Fibroblast of skin of left quadriceps (primary cell): ENCODE results near the gene CD300E.
"Not testable (repeated sequence)": the region's sequence is repeated elsewhere in the genome, so short reads cannot be mapped to it uniquely, and the experiment has no call there.

Experiments
- DNase-seq, 2 experiments: peaks; one replicate each; pipeline ENCODE4 v3.0.0-alpha.2; 2013; ENCODE audit warnings: low read depth in 2 of 2

Gene CD300E

GRCh38 chr17:74599023-74599399 lies 24.5 kb downstream of the CD300E start:
- no peak for DNase-seq

- DNase-seq: no peak
Measured at GRCh38 chr17:74598346-74599022, 25.1 kb downstream of the CD300E start.

DNA sequence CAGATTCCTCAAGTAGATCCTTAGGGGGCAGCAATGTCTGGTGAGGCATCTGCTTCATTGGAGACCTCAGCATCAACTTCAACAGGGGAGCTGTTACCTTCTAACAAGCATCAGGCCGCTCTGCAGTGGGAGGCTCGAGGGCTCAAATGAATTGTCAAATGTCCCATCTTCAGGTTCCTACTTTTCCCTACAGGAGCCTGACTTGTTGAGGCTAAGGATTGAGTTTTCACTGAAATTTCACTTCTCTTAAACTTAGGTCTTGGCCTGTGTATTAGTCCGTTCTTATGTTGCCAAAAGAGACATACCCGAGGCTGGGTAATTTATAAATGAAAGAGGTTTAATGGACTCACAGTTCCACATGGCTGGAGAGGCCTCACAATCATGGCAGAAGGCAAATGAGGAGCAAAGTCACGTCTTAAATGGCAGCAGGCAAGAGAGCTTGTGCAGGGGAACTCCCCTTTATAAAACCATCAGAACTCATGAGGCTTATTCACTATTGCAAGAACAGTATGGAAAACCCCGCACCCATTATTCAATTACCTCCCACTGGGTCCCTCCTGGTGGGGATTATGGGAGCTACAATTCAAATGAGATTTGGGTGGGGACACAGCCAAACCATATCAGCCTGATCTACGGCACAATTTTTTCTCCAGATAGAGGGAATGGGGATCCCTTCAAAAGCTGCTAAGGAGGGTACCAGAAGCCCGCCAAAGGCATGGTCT lies 26.3 kb downstream of the CD300E start:
- no peak for DNase-seq

DNA sequence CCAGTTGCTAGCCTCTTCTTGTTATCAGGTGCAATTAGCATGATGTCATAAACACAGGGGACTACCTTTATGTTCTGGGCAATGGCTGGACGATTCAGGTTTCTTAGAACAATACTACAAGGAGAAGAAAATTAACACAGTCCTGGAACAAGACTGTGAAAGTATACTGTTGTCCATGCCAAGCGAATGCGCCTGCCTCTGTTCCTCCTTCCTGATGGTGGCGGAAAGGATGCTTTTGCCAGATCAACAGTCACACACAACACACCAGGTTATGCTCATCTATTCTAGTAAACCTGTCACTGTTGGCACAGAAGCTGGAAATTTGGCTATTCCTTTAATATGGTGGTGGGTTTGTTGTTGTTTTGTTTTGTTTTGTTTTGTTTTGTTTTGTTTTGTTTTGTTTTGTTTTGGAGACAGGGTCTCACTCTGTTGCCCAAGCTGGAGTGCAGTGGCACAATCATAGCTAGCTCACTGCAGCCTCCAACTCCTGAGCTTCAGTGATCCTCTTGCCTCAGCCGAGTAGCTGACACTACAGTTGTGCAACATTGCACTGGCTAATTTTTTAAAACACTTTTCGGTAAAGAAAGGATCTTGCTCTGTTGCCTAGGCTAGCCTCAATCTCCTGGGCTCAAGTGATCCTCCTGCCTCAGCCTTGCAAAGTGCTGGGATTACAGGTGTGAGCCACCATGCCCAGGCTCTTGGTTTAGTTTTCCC lies 28.3 kb downstream of the CD300E start:
- no peak for DNase-seq

GRCh38 chr17:74592087-74592990 lies 31.2 kb downstream of the CD300E start, which contains the start of gene CD300LD:
Gene CD300LD (minus strand): TSS chr17:74592283. CDS start chr17:74592202, 81 bp downstream.
- DNase-seq: no peak

GRCh38 chr17:74591503-74591902 lies 32.0 kb downstream of the CD300E start:
- DNase-seq: no peak

GRCh38 chr17:74585711-74586110 lies 37.8 kb downstream of the CD300E start:
- no peak for DNase-seq

- DNase-seq: no peak
Measured at GRCh38 chr17:74584292-74585060, 39.1 kb downstream of the CD300E start.

DNA sequence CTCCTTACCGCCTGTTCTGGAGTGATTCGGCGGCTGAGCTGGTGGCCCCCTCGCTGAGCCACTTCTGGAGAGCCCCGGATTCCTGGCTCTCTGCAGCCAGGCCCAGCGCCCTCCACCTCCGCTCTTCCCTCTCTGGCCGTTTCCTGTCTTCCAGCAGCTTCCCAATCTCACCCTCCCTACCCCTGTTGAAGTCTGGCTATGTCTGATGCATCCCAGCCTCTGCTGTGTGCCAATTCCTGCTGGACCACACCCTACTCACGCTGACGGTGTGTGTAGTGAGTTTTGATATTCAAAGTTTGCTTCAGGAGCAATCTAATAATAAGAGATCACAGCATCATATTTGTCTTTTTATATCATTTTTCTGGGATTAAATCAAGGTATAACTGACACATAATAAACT lies 40.9 kb downstream of the CD300E start:
- DNase-seq: no peak

GRCh38 chr17:74579900-74580299 lies 43.6 kb downstream of the CD300E start:
- DNase-seq: no peak

DNA sequence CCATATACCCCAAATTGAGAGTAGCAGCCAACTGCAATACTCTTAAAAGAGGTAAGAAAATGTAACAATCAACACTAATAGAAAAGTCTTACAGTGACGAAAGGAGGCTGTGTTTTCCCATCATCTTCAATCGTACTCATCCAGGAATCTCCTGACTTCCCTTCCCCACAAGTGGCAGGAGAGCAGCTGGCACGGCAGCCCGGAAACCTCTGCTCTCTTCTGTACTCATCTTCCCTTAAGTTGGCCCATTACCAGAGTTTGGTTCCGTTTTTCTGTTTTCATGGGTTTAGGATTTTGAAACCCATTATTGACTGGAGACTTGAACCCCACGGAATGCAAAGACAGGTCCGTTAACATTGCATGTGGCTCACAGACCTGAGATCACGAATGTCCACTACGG lies 44.6 kb downstream of the CD300E start:
- no peak for DNase-seq

GRCh38 chr17:74574489-74575142 lies 48.9 kb downstream of the CD300E start:
- DNase-seq: no peak

DNA sequence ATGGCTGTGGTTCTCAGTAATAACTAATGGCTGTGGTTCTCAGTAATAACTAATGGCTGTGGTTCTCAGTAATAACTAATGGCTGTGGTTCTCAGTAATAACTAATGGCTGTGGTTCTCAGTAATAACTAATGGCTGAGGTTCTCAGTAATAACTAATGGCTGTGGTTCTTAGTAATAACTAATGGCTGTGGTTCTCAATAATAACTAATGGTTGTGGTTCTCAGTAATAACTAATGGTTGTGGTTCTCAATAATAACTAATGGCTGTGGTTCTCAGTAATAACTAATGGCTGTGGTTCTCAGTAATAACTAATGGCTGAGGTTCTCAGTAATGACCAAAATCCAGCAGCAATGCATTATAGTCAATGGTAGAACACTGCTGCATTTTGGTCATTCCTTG lies 49.9 kb downstream of the CD300E start:
- DNase-seq: not testable (repeated sequence)

DNA sequence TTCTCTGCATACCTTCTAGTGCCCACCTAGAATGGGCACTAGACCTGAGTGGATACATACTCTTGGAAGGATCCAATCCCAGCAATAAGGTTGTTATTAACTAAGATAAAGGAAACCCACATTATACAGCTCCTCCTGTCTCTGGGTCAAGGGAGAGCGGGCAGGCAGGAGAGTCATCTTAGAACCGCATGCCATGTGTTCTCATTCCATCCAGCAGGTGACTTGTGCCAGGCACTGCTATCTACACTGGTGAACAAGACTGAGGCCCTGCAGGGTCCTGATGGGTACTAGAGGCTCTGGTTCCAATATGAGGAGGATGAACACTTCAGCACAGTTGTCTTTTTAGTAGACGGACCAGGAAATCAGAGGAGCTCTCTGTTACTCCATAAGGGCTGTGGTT lies 50.4 kb downstream of the CD300E start:
- DNase-seq: no peak

- DNase-seq: no peak
Measured at GRCh38 chr17:74571621-74572270, 51.8 kb downstream of the CD300E start.

DNA sequence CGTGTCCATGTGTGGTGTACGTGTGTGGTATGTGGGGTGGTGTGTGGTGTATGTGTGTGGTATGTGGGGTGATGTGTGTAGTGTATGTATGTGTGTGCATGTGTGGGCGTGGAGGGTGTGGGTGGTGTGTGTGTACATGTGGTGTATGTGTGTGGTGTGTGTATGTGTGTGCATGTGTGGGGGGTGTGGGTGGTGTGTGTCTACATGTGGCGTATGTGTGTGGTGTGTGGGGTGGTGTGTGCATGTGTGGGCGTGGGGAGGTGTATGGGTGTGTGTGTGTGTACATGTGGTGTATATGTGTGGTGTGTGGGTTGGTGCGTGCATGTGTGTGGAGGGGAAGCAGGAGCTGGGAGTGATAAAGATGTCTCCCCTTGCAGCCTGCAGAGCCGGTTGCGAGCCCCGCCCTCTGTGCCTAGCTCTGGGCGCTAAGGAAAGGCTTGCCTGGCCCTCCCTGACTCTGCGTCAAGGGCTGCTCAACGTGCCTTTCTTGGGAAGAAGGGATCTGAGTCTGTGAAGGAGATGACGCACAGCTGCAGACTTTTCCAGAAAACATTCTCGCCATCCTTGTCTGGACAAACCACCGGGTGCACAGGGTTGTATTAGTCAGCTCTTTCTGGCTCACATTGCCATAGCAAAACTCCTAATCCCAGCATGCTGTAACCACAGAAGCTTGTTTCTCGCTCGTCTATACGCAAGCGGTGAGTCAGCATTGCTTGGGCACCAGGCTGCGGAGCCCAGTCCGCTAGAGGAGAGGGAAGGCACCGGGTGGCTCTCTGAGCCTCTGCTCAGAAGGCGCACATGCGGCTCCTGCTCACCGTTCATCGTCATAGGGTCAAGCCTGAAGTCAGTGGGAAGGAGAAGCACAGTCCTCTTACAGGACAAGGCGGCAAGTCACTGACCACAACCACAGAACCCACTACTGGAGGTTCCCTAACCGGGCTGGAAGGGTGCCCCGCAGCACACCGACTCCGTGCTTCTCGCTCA lies 54.2 kb downstream of the CD300E start:
- DNase-seq: peak; percentile 77 to 80

- DNase-seq: peak in 1 of 2 experiments; percentile 4
Measured at GRCh38 chr17:74568106-74568873, 55.2 kb downstream of the CD300E start.

GRCh38 chr17:74567397-74567796 lies 56.1 kb downstream of the CD300E start, which contains the start of gene CD300H:
Gene CD300H (minus strand): TSS chr17:74567509.
- DNase-seq: no peak
